Suprapubic skin (tissue), 3 donors: ENCODE results near the gene TMEM125.

Experiments
- POLR2A ChIP-seq, 2 donors: fragments of 450-650 bp; IDR thresholded peaks; one replicate each; pipeline ENCODE4 v1.6.1; 2017; ENCODE audit warnings: antibody characterized with exemption in 2 of 2, mild to moderate bottlenecking in 2 of 2, moderate library complexity in 2 of 2
- TF ChIP-seq, protein P1 (sequence below), 2 donors: fragments of 200-600 bp in 1 of 2; fragments of 450-650 bp in 1 of 2; sonication (generic) in 1 of 2; IDR thresholded peaks; one replicate each; pipeline ENCODE4 v1.5.1; 2016 to 2019; ENCODE audit warnings: antibody characterized with exemption in 2 of 2, mild to moderate bottlenecking in 1 of 2, moderate library complexity in 1 of 2

DNA sequence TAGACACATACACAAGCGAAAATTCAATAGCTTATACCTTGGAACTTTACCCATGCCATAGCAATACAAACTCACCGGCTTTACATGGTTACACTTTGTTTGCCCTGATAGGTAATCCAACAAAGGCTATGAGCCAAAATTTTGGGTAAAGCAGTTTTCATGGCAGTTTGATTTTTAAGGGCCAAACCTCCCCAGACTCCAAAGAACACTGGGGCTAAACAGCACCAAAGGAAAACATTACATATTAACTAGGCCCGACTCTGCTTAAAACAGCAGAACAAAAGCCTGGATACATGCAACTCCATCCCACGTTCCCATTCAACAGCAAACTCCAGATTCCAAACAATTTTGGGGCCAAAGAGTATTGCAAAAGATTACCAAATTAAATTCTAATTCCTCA, 4.4 kb upstream of the TMEM125 start:
- TF ChIP-seq, protein P1, sequence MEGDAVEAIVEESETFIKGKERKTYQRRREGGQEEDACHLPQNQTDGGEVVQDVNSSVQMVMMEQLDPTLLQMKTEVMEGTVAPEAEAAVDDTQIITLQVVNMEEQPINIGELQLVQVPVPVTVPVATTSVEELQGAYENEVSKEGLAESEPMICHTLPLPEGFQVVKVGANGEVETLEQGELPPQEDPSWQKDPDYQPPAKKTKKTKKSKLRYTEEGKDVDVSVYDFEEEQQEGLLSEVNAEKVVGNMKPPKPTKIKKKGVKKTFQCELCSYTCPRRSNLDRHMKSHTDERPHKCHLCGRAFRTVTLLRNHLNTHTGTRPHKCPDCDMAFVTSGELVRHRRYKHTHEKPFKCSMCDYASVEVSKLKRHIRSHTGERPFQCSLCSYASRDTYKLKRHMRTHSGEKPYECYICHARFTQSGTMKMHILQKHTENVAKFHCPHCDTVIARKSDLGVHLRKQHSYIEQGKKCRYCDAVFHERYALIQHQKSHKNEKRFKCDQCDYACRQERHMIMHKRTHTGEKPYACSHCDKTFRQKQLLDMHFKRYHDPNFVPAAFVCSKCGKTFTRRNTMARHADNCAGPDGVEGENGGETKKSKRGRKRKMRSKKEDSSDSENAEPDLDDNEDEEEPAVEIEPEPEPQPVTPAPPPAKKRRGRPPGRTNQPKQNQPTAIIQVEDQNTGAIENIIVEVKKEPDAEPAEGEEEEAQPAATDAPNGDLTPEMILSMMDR (IDR thresholded peaks at IDR 0.05), result no peak
- no peak for TF ChIP-seq POLR2A (IDR thresholded peaks at IDR 0.05)
